Measurements from ENCODE around the gene FOXP1. TPM values are rescaled to one million over a fixed set of nuclear protein-coding genes. Genes with fewer than 3 reads are reported as not detected.

FOXP1 gene
- total and polyA plus RNA-seq, 2 donors (not counting 1 experiment from before 2014, with no cell fraction given): 91.1 to 508 TPM

- peak overlapping the region; percentile 78 to 87 for H3K27ac ChIP-seq (ENCODE audit: low read length in 2 of 2)
- peaks cover 74 to 75% of the 10 kb centered on the region in 2 donors for H3K4me1 ChIP-seq (ENCODE audit: control insufficient read depth in 2 of 2, insufficient read depth in 2 of 2, low read length in 2 of 2)
- H3K9me3 Mint-ChIP-seq (ENCODE audit: insufficient read depth): no peaks in the 10 kb centered on the region
- H2AFZ ChIP-seq (ENCODE audit: insufficient read depth, low read depth, low read length, poor library complexity, severe bottlenecking): no peak overlapping the region
- WGBS (ENCODE audit: insufficient coverage): 57% methylated on average over 1 of the region's 8 CpGs
- peaks cover 0 to 5% (median 0%) of the 10 kb centered on the region in 3 donors for H3K9me3 ChIP-seq (ENCODE audit: control extremely low read depth in 1 of 3, control insufficient read depth in 2 of 3, insufficient read depth in 1 of 3, low read length in 2 of 3)
- H3K27ac Mint-ChIP-seq: peak overlapping the region; percentile 95
- no peak for ATAC-seq (ENCODE audit: low read depth)
- H3K4me2 ChIP-seq (replicated peaks; ENCODE audit: low read depth, low read length, poor library complexity, severe bottlenecking): peak overlapping the region; percentile 72
- H3K4me3 Mint-ChIP-seq: peak overlapping the region; percentile 72
- ChIA-PET CTCF (interaction anchor here (1.0 to 1.9 kb wide), 2 partner anchors 39 to 45 kb away, joined by 3 to 4 read pairs; no protein-coding TSS in a partner anchor), POLR2A (no interaction called here)
- no peaks in the 10 kb centered on the region for H4K20me1 ChIP-seq (ENCODE audit: control insufficient read depth, insufficient read depth, low read length, poor library complexity, severe bottlenecking)
- H3K27me3 ChIP-seq (replicated peaks in 1 of 4; ENCODE audit: control extremely low read depth in 1 of 4, control insufficient read depth in 3 of 4, insufficient read depth in 4 of 4, low read length in 3 of 4): no peaks in the 10 kb centered on the region
- no peak for DNase-seq
- H3K4me1 Mint-ChIP-seq: peaks cover 81% of the 10 kb centered on the region
- peak overlapping the region in 1 of 5 experiments; percentile 67 for H3K4me3 ChIP-seq (ENCODE audit: control extremely low read depth in 1 of 5, extremely low read depth in 1 of 5, insufficient read depth in 1 of 5, low read depth in 2 of 5, low read length in 4 of 5)
- intact Hi-C loops (cut with micrococcal nuclease): loop anchor here (5.0 kb wide), 2 partner anchors 51 to 154 kb away; no protein-coding TSS in a partner anchor
- peaks cover 7 to 20% of the 10 kb centered on the region in 2 experiments for H3K36me3 ChIP-seq (replicated peaks in 1 of 2; ENCODE audit: control extremely low read depth in 1 of 2, control insufficient read depth in 1 of 2, extremely low read depth in 1 of 2, insufficient read depth in 2 of 2, low read length in 1 of 2)
- peaks cover 86% of the 10 kb centered on the region for H3K79me2 ChIP-seq (ENCODE audit: control insufficient read depth, insufficient read depth, low read length)
- TF ChIP-seq CTCF (IDR thresholded peaks at IDR 0.05) (no peak), EZH2 (IDR thresholded peaks at IDR 0.05; ENCODE audit: borderline replicate concordance, insufficient read depth, low read depth, low read length, poor library complexity, severe bottlenecking) (no peak)
- H3K27me3 Mint-ChIP-seq: no peaks in the 10 kb centered on the region
- peak overlapping the region; percentile 68 for H3K9ac ChIP-seq (ENCODE audit: low read length)
Measured at GRCh38 chr3:71358243-71358642, 225.3 kb downstream of the FOXP1 start.

- H3K9me3 Mint-ChIP-seq (ENCODE audit: insufficient read depth): no peaks in the 10 kb centered on the region
- Histone ChIP-seq H2AFZ (ENCODE audit: insufficient read depth, low read depth, low read length, poor library complexity, severe bottlenecking) (no peak overlapping the region), H3K27ac (ENCODE audit: low read length in 2 of 2) (peak overlapping the region; percentile 37 to 55), H3K79me2 (ENCODE audit: control insufficient read depth, insufficient read depth, low read length) (peaks cover 90% of the 10 kb centered on the region), H3K4me2 (replicated peaks; ENCODE audit: low read depth, low read length, poor library complexity, severe bottlenecking) (peak overlapping the region; percentile 45), H3K4me3 (ENCODE audit: control extremely low read depth in 1 of 5, extremely low read depth in 1 of 5, insufficient read depth in 1 of 5, low read depth in 2 of 5, low read length in 4 of 5) (no peak overlapping the region), H3K9me3 (ENCODE audit: control extremely low read depth in 1 of 3, control insufficient read depth in 2 of 3, insufficient read depth in 1 of 3, low read length in 2 of 3) (no peaks in the 10 kb centered on the region), H3K4me1 (ENCODE audit: control insufficient read depth in 2 of 2, insufficient read depth in 2 of 2, low read length in 2 of 2) (peaks cover 62 to 65% of the 10 kb centered on the region in 2 donors), H3K27me3 (replicated peaks in 1 of 4; ENCODE audit: control extremely low read depth in 1 of 4, control insufficient read depth in 3 of 4, insufficient read depth in 4 of 4, low read length in 3 of 4) (no peaks in the 10 kb centered on the region), H4K20me1 (ENCODE audit: control insufficient read depth, insufficient read depth, low read length, poor library complexity, severe bottlenecking) (no peaks in the 10 kb centered on the region), H3K36me3 (replicated peaks in 1 of 2; ENCODE audit: control extremely low read depth in 1 of 2, control insufficient read depth in 1 of 2, extremely low read depth in 1 of 2, insufficient read depth in 2 of 2, low read length in 1 of 2) (peaks cover 7 to 21% of the 10 kb centered on the region in 2 experiments), H3K9ac (ENCODE audit: low read length) (no peak overlapping the region)
- DNase-seq (peak; percentile 84), ATAC-seq (ENCODE audit: low read depth) (peak; percentile 75)
- peak overlapping the region; percentile 66 for H3K4me3 Mint-ChIP-seq
- intact Hi-C loops (cut with micrococcal nuclease): loop anchor here (1.0 to 5.0 kb wide), 3 partner anchors 36 to 156 kb away; no protein-coding TSS in a partner anchor
- ChIA-PET POLR2A (interaction anchor here (0.5 to 1.1 kb wide), 6 partner anchors 33 to 291 kb away, joined by 3 to 11 read pairs (median 6); no protein-coding TSS in a partner anchor), CTCF (interaction anchor here (0.7 to 2.1 kb wide), 8 partner anchors 32 to 204 kb away, joined by 3 to 8 read pairs (median 3); no protein-coding TSS in a partner anchor)
- WGBS (ENCODE audit: insufficient coverage): 37% methylated on average over 4 of the region's 6 CpGs
- H3K27ac Mint-ChIP-seq: peak overlapping the region; percentile 84
- H3K4me1 Mint-ChIP-seq: peaks cover 79% of the 10 kb centered on the region
- H3K27me3 Mint-ChIP-seq: no peaks in the 10 kb centered on the region
- TF ChIP-seq CTCF (IDR thresholded peaks at IDR 0.05) (no peak), EZH2 (IDR thresholded peaks at IDR 0.05; ENCODE audit: borderline replicate concordance, insufficient read depth, low read depth, low read length, poor library complexity, severe bottlenecking) (no peak)
Measured at GRCh38 chr3:71356265-71356664, 227.3 kb downstream of the FOXP1 start.

All from B cell (primary cell).